GM12878 (cell line): ENCODE data around the gene ASXL2. TPM values are rescaled to one million over a fixed set of nuclear protein-coding genes. Genes with fewer than 3 reads are reported as not detected.
"Not testable (repeated sequence)": the region's sequence is repeated elsewhere in the genome, so short reads cannot be mapped to it uniquely, and the experiment has no call there.

Source experiments
- ATAC-seq: fragments of 200-7000 bp; cut with Tn5 transposase; 3 replicates; pipeline ENCODE4 v1.9.1; 2020; ENCODE audit warnings: mild to moderate bottlenecking, moderate library complexity
- BruUV-seq: library from RNA; stranded (reverse); fragments of 400-500 nt; replicated peaks from 2 replicates; lab custom pipeline; 2021; lab: Mats Ljungman, UMichigan
- CTCF ChIA-PET: fragments of 300-600 bp; sonication (Branson Sonifier 250); formaldehyde crosslinking; extraction: SDS; loops from one replicate; lab custom pipeline; 2021; ENCODE audit warnings: inconsistent platforms; lab: Yijun Ruan, JAX
- POLR2A ChIA-PET: fragments of 350-600 bp; formaldehyde crosslinking; extraction: SDS; loops from one replicate; lab custom pipeline; 2021; ENCODE audit warnings: inconsistent platforms; lab: Charles Lee
- RAD21 ChIA-PET: fragments of 300-600 bp; sonication (Branson Sonifier 250); formaldehyde crosslinking; loops from one replicate; lab custom pipeline; 2023; ENCODE audit warnings: antibody characterized with exemption; ENCODE audit not compliant: unreplicated experiment; lab: Charles Lee
- SMC1A ChIA-PET: fragments of 300-600 bp; sonication (Branson Sonifier 250); formaldehyde crosslinking; loops from one replicate; lab custom pipeline; 2023; ENCODE audit not compliant: unreplicated experiment, uncharacterized antibody; lab: Charles Lee
- DNase-seq: peaks from one replicate; pipeline ENCODE4 v3.0.0-alpha.2; 2011; ENCODE audit warnings: low read depth, low spot score
- FAIRE-seq: peaks from 3 replicates; lab custom pipeline; 2011; peaks lifted over from hg19 to GRCh38; lab: Jason Lieb, UNC
- H2AFZ ChIP-seq: 2 replicates; pipeline ENCODE4 v1.6.0; 2011; ENCODE audit warnings: low read depth, low read length, control low read depth; ENCODE audit not compliant: control insufficient read depth
- H3K27ac ChIP-seq: 2 replicates; pipeline ENCODE4 v1.5.1; 2011; ENCODE audit warnings: control low read depth; ENCODE audit not compliant: control insufficient read depth, insufficient read depth
- H3K27me3 ChIP-seq, 2 experiments: replicated peaks in 1 of 2; 2 replicates each; pipeline versions ENCODE4 v1.6.0 to v1.6.1; 2011; ENCODE audit warnings: low read length in 1 of 2; ENCODE audit not compliant: control insufficient read depth in 2 of 2, insufficient read depth in 2 of 2
- H3K36me3 ChIP-seq, 2 experiments: 2 replicates each; pipeline ENCODE4 v1.5.1; 2011; ENCODE audit warnings: low read length in 1 of 2; ENCODE audit not compliant: control insufficient read depth in 2 of 2, insufficient read depth in 2 of 2
- H3K4me1 ChIP-seq: 2 replicates; pipeline ENCODE4 v1.6.1; 2011; ENCODE audit warnings: mild to moderate bottlenecking, low read length, moderate library complexity, mixed read lengths; ENCODE audit not compliant: control insufficient read depth, insufficient read depth
- H3K4me2 ChIP-seq: 2 replicates; pipeline ENCODE4 v1.6.0; 2011; ENCODE audit warnings: control low read depth; ENCODE audit not compliant: control insufficient read depth, insufficient read depth
- H3K4me3 ChIP-seq: fragments of 200-600 bp; sonication (generic); 2 replicates; pipeline ENCODE4 v1.5.1; 2016
- H3K79me2 ChIP-seq: 2 replicates; pipeline ENCODE4 v1.6.0; 2011; ENCODE audit warnings: low read length; ENCODE audit not compliant: control insufficient read depth, insufficient read depth
- H3K9ac ChIP-seq: 2 replicates; pipeline ENCODE4 v1.8.0; 2011; ENCODE audit warnings: low read length, control low read depth, mixed read lengths; ENCODE audit not compliant: control insufficient read depth, insufficient read depth
- H3K9me3 ChIP-seq: replicated peaks from 3 replicates; pipeline ENCODE4 v1.5.1; 2011; ENCODE audit warnings: mild to moderate bottlenecking, low read length; ENCODE audit not compliant: control insufficient read depth, insufficient read depth
- H4K20me1 ChIP-seq: 2 replicates; pipeline ENCODE4 v1.6.0; 2011; ENCODE audit not compliant: control insufficient read depth, insufficient read depth
- PAX8 ChIP-seq: fragments of 450-650 bp; IDR thresholded peaks from 2 replicates; pipeline ENCODE4 v1.6.1; 2017; ENCODE audit warnings: mild to moderate bottlenecking, moderate library complexity
- ZNF217 ChIP-seq: fragments of 450-650 bp; IDR thresholded peaks from 2 replicates; pipeline ENCODE4 v1.6.1; 2017; ENCODE audit warnings: antibody characterized with exemption, mild to moderate bottlenecking
- WGBS: methylation state at CpG from one replicate; pipeline ENCODE4 v1.1.6; 2016; ENCODE audit warnings: low lambda C conversion rate; ENCODE audit not compliant: insufficient replicate concordance, insufficient coverage; ENCODE audit errors: missing lambda C conversion rate; 5-methylcytosine and 5-hydroxymethylcytosine counted together
- in situ Hi-C: fragments of 300-500 bp; cut with MboI; formaldehyde crosslinking; loops from 9 replicates; pipeline ENCODE4 v1.14.3; 2018; ENCODE audit warnings: mixed read lengths
- intact Hi-C: fragments of 100-400 bp; cut with micrococcal nuclease; formaldehyde crosslinking; loops from one replicate; pipeline ENCODE4 v1.14.2; 2022; ENCODE audit not compliant: unreplicated experiment
- polyA plus RNA-seq, 11 experiments: library from polyadenylated mRNA; depleted of rRNA in 4 of 11; unstranded in 6 of 11; stranded (reverse) in 5 of 11; fragments of >200 nt; fragmentation: Nextera tagmentation in 4 of 11; fragmentation: Illumina TruSeq in 1 of 11; extraction: Ambion mirVana in 4 of 11; extraction: Trizol in 1 of 11; gene quantifications; 1 replicate in 1 of 11; 2 replicates in 10 of 11; pipeline versions ENCODE4 v1.2.1 to v1.2.3, GENCODE V29; 2011 to 2016; ENCODE audit warnings: inconsistent platforms in 2 of 11, missing spikeins in 2 of 11, low read depth in 1 of 11
- total RNA-seq, 4 experiments: library from RNA; depleted of rRNA in 3 of 4; stranded (reverse); fragments of >200 nt in 3 of 4; fragmentation: Illumina TruSeq in 1 of 4; extraction: Trizol in 1 of 4; gene quantifications; 2 replicates each; pipeline versions ENCODE4 v1.2.1 to v1.2.3, GENCODE V29; 2013 to 2021
- TF ChIP-seq, protein P1 (sequence below): IDR thresholded peaks from 2 replicates; pipeline ENCODE4 v1.6.1; 2011; ENCODE audit warnings: low read depth, mild to moderate bottlenecking, low read length, moderate library complexity, borderline replicate concordance; ENCODE audit errors: extremely low read depth
- TF ChIP-seq, protein P2 (sequence below): fragments of 450-650 bp; IDR thresholded peaks from 2 replicates; pipeline ENCODE4 v1.6.1; 2017; ENCODE audit warnings: borderline replicate concordance

The ASXL2 gene
- total and polyA plus RNA-seq, 10 of the 15 experiments (the other 5 are each of a cell fraction or from before 2014, with no cell fraction given), result 1.3 to 17.7 (median 5.5) TPM

DNA sequence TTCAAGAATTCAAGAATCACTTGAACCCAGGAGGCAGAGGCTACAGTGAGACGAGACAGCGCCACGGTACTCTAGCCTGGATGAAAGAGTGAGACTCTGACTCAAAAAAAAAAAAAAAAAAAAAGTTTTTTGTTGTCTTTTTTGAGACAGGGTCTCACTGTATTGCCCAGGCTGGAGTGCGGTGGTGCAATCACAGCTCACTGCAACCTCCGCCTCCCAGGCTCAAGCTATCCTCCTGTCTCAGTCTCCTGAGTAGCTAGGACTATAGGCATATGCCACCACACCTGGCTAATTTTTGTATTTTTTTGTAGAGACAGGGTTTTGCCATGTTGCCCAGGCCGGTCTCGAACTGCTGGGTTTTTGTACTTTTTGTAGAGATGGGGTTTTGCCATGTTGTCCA, 28.9 kb downstream of the ASXL2 start:
- H3K27me3 ChIP-seq, H3K9me3 ChIP-seq, BruUV-seq, FAIRE-seq, H3K79me2 ChIP-seq, H2AFZ ChIP-seq, H4K20me1 ChIP-seq, H3K4me3 ChIP-seq, ATAC-seq, DNase-seq, H3K4me1 ChIP-seq, H3K9ac ChIP-seq, H3K4me2 ChIP-seq, in situ Hi-C loops, RAD21 ChIA-PET, intact Hi-C loops, H3K36me3 ChIP-seq, H3K27ac ChIP-seq: not testable (repeated sequence)
- WGBS, result 97% methylated on average over 7 of the region's 7 CpGs
- POLR2A ChIA-PET, result interaction anchor here (0.7 kb wide), 1 partner anchor 255 kb away, joined by 3 read pairs; no protein-coding TSS in a partner anchor
- CTCF ChIA-PET, result interaction anchor here (1.3 to 1.4 kb wide), 3 partner anchors 24 to 242 kb away, joined by 3 to 8 read pairs (median 3); partner anchors contain the start of gene ASXL2
- SMC1A ChIA-PET, result interaction anchor here (0.7 to 1.3 kb wide), 4 partner anchors 21 to 130 kb away, joined by 3 read pairs; no protein-coding TSS in a partner anchor

DNA sequence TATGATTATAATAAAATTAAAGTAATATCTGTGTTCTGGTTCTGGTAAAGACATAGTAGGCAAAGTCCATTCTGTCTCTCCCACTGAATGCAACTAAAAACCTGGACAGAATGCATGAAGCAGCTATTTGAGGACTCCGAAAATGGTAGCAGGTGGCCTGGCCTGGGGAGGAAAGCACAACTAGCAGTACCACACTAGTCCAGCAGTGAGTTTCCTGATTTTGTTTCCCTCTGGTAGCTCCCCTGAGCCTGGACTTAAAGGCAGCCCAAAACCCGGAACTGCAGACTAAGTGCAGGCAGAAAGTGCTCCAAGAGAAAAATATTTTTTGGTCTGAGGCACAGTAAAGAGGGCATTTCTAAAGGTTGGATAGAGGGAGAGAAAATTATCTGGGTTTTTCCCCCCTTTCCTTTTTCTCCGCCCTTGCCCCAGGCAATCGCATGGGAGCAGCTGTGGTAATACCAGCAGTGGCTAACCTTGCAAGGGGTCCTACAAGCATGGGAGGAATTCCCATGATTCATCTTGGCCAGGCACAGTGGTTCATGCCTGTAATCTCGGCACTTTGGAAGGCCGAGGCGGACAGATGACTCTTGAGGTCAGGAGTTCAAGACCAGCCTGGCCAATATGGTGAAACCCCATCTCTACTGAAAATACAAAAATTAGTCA, 32.3 kb downstream of the ASXL2 start:
- no peaks in the 10 kb centered on the region for H4K20me1 ChIP-seq
- ChIA-PET CTCF (interaction anchor here (0.6 to 1.6 kb wide), 4 partner anchors 8 to 442 kb away, joined by 3 to 8 read pairs (median 4); no protein-coding TSS in a partner anchor), POLR2A (no interaction called here), SMC1A (interaction anchor here (0.6 to 2.0 kb wide), 2 partner anchors 10 to 113 kb away, joined by 3 to 11 read pairs; no protein-coding TSS in a partner anchor), RAD21 (no interaction called here)
- H3K4me1 ChIP-seq, result no peaks in the 10 kb centered on the region
- TF ChIP-seq, protein P1, sequence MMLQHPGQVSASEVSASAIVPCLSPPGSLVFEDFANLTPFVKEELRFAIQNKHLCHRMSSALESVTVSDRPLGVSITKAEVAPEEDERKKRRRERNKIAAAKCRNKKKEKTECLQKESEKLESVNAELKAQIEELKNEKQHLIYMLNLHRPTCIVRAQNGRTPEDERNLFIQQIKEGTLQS, result no peak
- TF ChIP-seq ZNF217 (no peak), PAX8 (no peak)
- TF ChIP-seq, protein P2, sequence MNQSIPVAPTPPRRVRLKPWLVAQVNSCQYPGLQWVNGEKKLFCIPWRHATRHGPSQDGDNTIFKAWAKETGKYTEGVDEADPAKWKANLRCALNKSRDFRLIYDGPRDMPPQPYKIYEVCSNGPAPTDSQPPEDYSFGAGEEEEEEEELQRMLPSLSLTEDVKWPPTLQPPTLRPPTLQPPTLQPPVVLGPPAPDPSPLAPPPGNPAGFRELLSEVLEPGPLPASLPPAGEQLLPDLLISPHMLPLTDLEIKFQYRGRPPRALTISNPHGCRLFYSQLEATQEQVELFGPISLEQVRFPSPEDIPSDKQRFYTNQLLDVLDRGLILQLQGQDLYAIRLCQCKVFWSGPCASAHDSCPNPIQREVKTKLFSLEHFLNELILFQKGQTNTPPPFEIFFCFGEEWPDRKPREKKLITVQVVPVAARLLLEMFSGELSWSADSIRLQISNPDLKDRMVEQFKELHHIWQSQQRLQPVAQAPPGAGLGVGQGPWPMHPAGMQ, result no peak
- H3K79me2 ChIP-seq, result no peaks in the 10 kb centered on the region
- H3K9me3 ChIP-seq, result no peaks in the 10 kb centered on the region
- H3K27me3 ChIP-seq, result no peaks in the 10 kb centered on the region
- no peak for FAIRE-seq
- in situ Hi-C loops, result no loop called here
- ATAC-seq, result no peak
- intact Hi-C loops, result no loop called here
- H3K36me3 ChIP-seq, result peaks cover 0 to 3% of the 10 kb centered on the region in 2 experiments; a peak in 2 of 4 replicates
- H2AFZ ChIP-seq, result no peak overlapping the region
- no peak overlapping the region for H3K4me3 ChIP-seq
- WGBS, result 83% methylated on average over 7 of the region's 7 CpGs
- H3K27ac ChIP-seq, result no peak overlapping the region
- BruUV-seq, result no TSS peak
- no peak overlapping the region for H3K4me2 ChIP-seq
- no peak overlapping the region for H3K9ac ChIP-seq
- DNase-seq, result no peak
